HK-2 (cell line): ENCODE data around the gene OR5M11.
"Not testable (repeated sequence)": the region's sequence is repeated elsewhere in the genome, so short reads cannot be mapped to it uniquely, and the experiment has no call there.

Experiments
- DNase-seq: peaks from one replicate; pipeline ENCODE4 v3.0.0-alpha.2; 2018; ENCODE audit not compliant: unreplicated experiment

Gene OR5M11

GRCh38 chr11:56543157-56543556 is at the start of gene OR5M11:
Gene OR5M11, minus strand, starts transcription at chr11:56543257. Its CDS starts 0 bp downstream, at chr11:56543257.
- no peak for DNase-seq

- DNase-seq, result not testable (repeated sequence)
Observed at GRCh38 chr11:56592088-56592717, 49.1 kb upstream of the OR5M11 start.

- DNase-seq, result no peak
Observed at GRCh38 chr11:56577621-56578020, 34.6 kb upstream of the OR5M11 start, which contains the start of gene OR5M10. Gene OR5M10, minus strand, starts transcription at chr11:56577721. Its CDS starts 0 bp downstream, at chr11:56577721.

- DNase-seq, result no peak
Observed at GRCh38 chr11:56558574-56558973, 15.5 kb upstream of the OR5M11 start.

- DNase-seq, result not testable (repeated sequence)
Observed at GRCh38 chr11:56554691-56555090, 11.6 kb upstream of the OR5M11 start.

- no peak for DNase-seq
Observed at GRCh38 chr11:56545531-56545930, 2.5 kb upstream of the OR5M11 start.

GRCh38 chr11:56543739-56544138 is 682 bp upstream of the OR5M11 start:
- DNase-seq, result no peak

- DNase-seq, result no peak
Observed at GRCh38 chr11:56533054-56533740, 9.9 kb downstream of the OR5M11 start.

GRCh38 chr11:56531856-56532255 is 11.2 kb downstream of the OR5M11 start:
- no peak for DNase-seq

GRCh38 chr11:56522008-56522407 is 21.0 kb downstream of the OR5M11 start:
- DNase-seq, result no peak

- no peak for DNase-seq
Observed at GRCh38 chr11:56513280-56513679, 29.8 kb downstream of the OR5M11 start.

GRCh38 chr11:56509439-56509838 is 33.6 kb downstream of the OR5M11 start:
- DNase-seq, result no peak

GRCh38 chr11:56497010-56497409 is 46.0 kb downstream of the OR5M11 start:
- no peak for DNase-seq

- DNase-seq, result no peak
Observed at GRCh38 chr11:56495117-56495516, 47.9 kb downstream of the OR5M11 start.
